ENCODE data around the gene CYFIP2. TPM values are rescaled to one million over a fixed set of nuclear protein-coding genes. Genes with fewer than 3 reads are reported as not detected.
"Not testable (repeated sequence)": the region's sequence is repeated elsewhere in the genome, so short reads cannot be mapped to it uniquely, and the experiment has no call there.

Gene CYFIP2
- total RNA-seq, 1 donor from 2014 or later = 82.9 TPM

GRCh38 chr5:157236423-157236822, 29.5 kb upstream of the CYFIP2 start:
- H3K4me1 Mint-ChIP-seq = peaks cover 9% of the 10 kb centered on the region
- H3K27me3 Mint-ChIP-seq (ENCODE audit: low read depth) = no peaks in the 10 kb centered on the region
- H3K9me3 Mint-ChIP-seq = no peaks in the 10 kb centered on the region
- no peak for TF ChIP-seq CTCF (IDR thresholded peaks at IDR 0.05; ENCODE audit: unreplicated experiment)
- no peak overlapping the region for H3K27ac Mint-ChIP-seq
- no peak for DNase-seq (ENCODE audit: low spot score in 2 of 2, unreplicated experiment in 2 of 2)
- H3K36me3 Mint-ChIP-seq = no peaks in the 10 kb centered on the region
- no peak overlapping the region for H3K4me3 Mint-ChIP-seq

GRCh38 chr5:157241483-157241882, 24.4 kb upstream of the CYFIP2 start:
- Mint-ChIP-seq H3K4me3 (no peak overlapping the region), H3K27ac (no peak overlapping the region), H3K4me1 (no peaks in the 10 kb centered on the region), H3K27me3 (ENCODE audit: low read depth) (no peaks in the 10 kb centered on the region), H3K36me3 (no peaks in the 10 kb centered on the region), H3K9me3 (no peaks in the 10 kb centered on the region)
- no peak for TF ChIP-seq CTCF (IDR thresholded peaks at IDR 0.05; ENCODE audit: unreplicated experiment)
- DNase-seq (ENCODE audit: low spot score in 2 of 2, unreplicated experiment in 2 of 2) = no peak

GRCh38 chr5:157244704-157245103, 21.2 kb upstream of the CYFIP2 start:
- not testable (repeated sequence) for H3K27ac Mint-ChIP-seq; H3K36me3 Mint-ChIP-seq; H3K4me3 Mint-ChIP-seq; DNase-seq (ENCODE audit: low spot score in 2 of 2, unreplicated experiment in 2 of 2); H3K27me3 Mint-ChIP-seq (ENCODE audit: low read depth); H3K4me1 Mint-ChIP-seq; H3K9me3 Mint-ChIP-seq

GRCh38 chr5:157245476-157245875, 20.4 kb upstream of the CYFIP2 start:
- no peak for DNase-seq (ENCODE audit: low spot score in 2 of 2, unreplicated experiment in 2 of 2)
- no peak for TF ChIP-seq CTCF (IDR thresholded peaks at IDR 0.05; ENCODE audit: unreplicated experiment)
- Mint-ChIP-seq H3K27me3 (ENCODE audit: low read depth) (no peaks in the 10 kb centered on the region), H3K4me3 (no peak overlapping the region), H3K9me3 (no peaks in the 10 kb centered on the region), H3K4me1 (no peaks in the 10 kb centered on the region), H3K27ac (no peak overlapping the region), H3K36me3 (no peaks in the 10 kb centered on the region)

- Mint-ChIP-seq H3K27me3 (ENCODE audit: low read depth) (no peaks in the 10 kb centered on the region), H3K27ac (no peak overlapping the region), H3K9me3 (no peaks in the 10 kb centered on the region), H3K4me3 (no peak overlapping the region), H3K36me3 (no peaks in the 10 kb centered on the region), H3K4me1 (no peaks in the 10 kb centered on the region)
- DNase-seq (ENCODE audit: low spot score in 2 of 2, unreplicated experiment in 2 of 2) = no peak
- TF ChIP-seq CTCF (IDR thresholded peaks at IDR 0.05; ENCODE audit: unreplicated experiment) = no peak
Observed at GRCh38 chr5:157245886-157246285, 20.0 kb upstream of the CYFIP2 start.

GRCh38 chr5:157247267-157247666, 18.7 kb upstream of the CYFIP2 start:
- no peak for TF ChIP-seq CTCF (IDR thresholded peaks at IDR 0.05; ENCODE audit: unreplicated experiment)
- Mint-ChIP-seq H3K9me3 (no peaks in the 10 kb centered on the region), H3K27ac (no peak overlapping the region), H3K4me3 (no peak overlapping the region), H3K27me3 (ENCODE audit: low read depth) (no peaks in the 10 kb centered on the region), H3K36me3 (no peaks in the 10 kb centered on the region), H3K4me1 (no peaks in the 10 kb centered on the region)
- no peak for DNase-seq (ENCODE audit: low spot score in 2 of 2, unreplicated experiment in 2 of 2)

Measured in mesothelial cell of epicardium (in vitro differentiated cells).